Endothelial cell of umbilical vein (primary cell): Measurements from ENCODE around the gene CCDC6. TPM values are rescaled to one million over a fixed set of nuclear protein-coding genes. Genes with fewer than 3 reads are reported as not detected.

ENCODE experiments used
- BruUV-seq: library from RNA; stranded (reverse); fragments of 400-500 nt; replicated peaks from 2 replicates; lab custom pipeline; 2021; lab: Mats Ljungman, UMichigan
- CTCF ChIA-PET: fragments of 300-600, 350-600 bp; sonication (Branson Sonifier 250); formaldehyde crosslinking; loops from one replicate; lab custom pipeline; 2021; ENCODE audit warnings: antibody characterized with exemption, inconsistent platforms; lab: Charles Lee
- POLR2A ChIA-PET: fragments of 300-600, 350-600 bp; sonication (Branson Sonifier 250); formaldehyde crosslinking; loops from one replicate; lab custom pipeline; 2021; ENCODE audit warnings: antibody characterized with exemption, inconsistent platforms; lab: Charles Lee
- DNase-seq: peaks from one replicate; pipeline ENCODE4 v3.0.0-alpha.2; 2011; ENCODE audit warnings: low read depth, low spot score
- FAIRE-seq: peaks from 2 replicates; lab custom pipeline; 2011; peaks lifted over from hg19 to GRCh38; lab: Jason Lieb, UNC
- H2AFZ ChIP-seq: 2 replicates; pipeline ENCODE4 v1.6.0; 2012; ENCODE audit warnings: low read depth, low read length, control low read depth, inconsistent platforms
- H3K27ac ChIP-seq: 2 replicates; pipeline ENCODE4 v1.5.1; 2011; ENCODE audit warnings: low read depth, mild to moderate bottlenecking, control low read depth, low read length, moderate library complexity; ENCODE audit not compliant: insufficient read depth
- H3K27me3 ChIP-seq, 2 experiments: 2 replicates each; pipeline versions ENCODE4 v1.6.0 to v1.6.1; 2011; ENCODE audit warnings: low read length in 2 of 2, mixed read lengths in 1 of 2; ENCODE audit not compliant: control insufficient read depth in 2 of 2, insufficient read depth in 2 of 2
- H3K36me3 ChIP-seq, 2 experiments: 2 replicates in 1 of 2; 3 replicates in 1 of 2; pipeline ENCODE4 v1.5.1; 2011; ENCODE audit warnings: low read length in 2 of 2, mild to moderate bottlenecking in 1 of 2, moderate library complexity in 1 of 2; ENCODE audit not compliant: control insufficient read depth in 2 of 2, insufficient read depth in 2 of 2; ENCODE audit errors: extremely low read depth in 1 of 2
- H3K4me1 ChIP-seq: 3 replicates; pipeline ENCODE4 v1.5.1; 2011; ENCODE audit warnings: mild to moderate bottlenecking, low read length; ENCODE audit not compliant: control insufficient read depth, insufficient read depth; ENCODE audit errors: extremely low read depth
- H3K4me2 ChIP-seq: 2 replicates; pipeline ENCODE4 v1.6.1; 2011; ENCODE audit warnings: low read length, control low read depth, mixed read lengths; ENCODE audit not compliant: insufficient read depth
- H3K4me3 ChIP-seq, 3 experiments: fragments of 200-600 bp in 1 of 3; sonication (generic), shearing (Covaris generic) in 1 of 3; replicated peaks in 1 of 3; 2 replicates each; pipeline ENCODE4 v1.5.1; 2011 to 2016; ENCODE audit warnings: control low read depth in 3 of 3, low read length in 3 of 3, mild to moderate bottlenecking in 2 of 3, inconsistent platforms in 1 of 3, low read depth in 1 of 3, moderate library complexity in 1 of 3; ENCODE audit not compliant: insufficient read depth in 1 of 3
- H3K79me2 ChIP-seq: 2 replicates; pipeline ENCODE4 v1.6.0; 2012; ENCODE audit warnings: low read length, inconsistent platforms; ENCODE audit not compliant: control insufficient read depth, insufficient read depth
- H3K9ac ChIP-seq: replicated peaks from 2 replicates; pipeline ENCODE3; 2011; ENCODE audit warnings: low read length, control low read depth; ENCODE audit not compliant: insufficient read depth; ENCODE audit errors: extremely low read depth
- H3K9me1 ChIP-seq: replicated peaks from 3 replicates; pipeline ENCODE4 v1.6.0; 2011; ENCODE audit warnings: mild to moderate bottlenecking, low read length; ENCODE audit not compliant: control insufficient read depth, insufficient read depth; ENCODE audit errors: extremely low read depth
- H3K9me3 ChIP-seq: replicated peaks from 2 replicates; pipeline ENCODE4 v1.5.1; 2012; ENCODE audit warnings: low read length, inconsistent platforms; ENCODE audit not compliant: control insufficient read depth, insufficient read depth
- H4K20me1 ChIP-seq: replicated peaks from 2 replicates; pipeline ENCODE3; 2011; ENCODE audit warnings: mild to moderate bottlenecking, low read length; ENCODE audit not compliant: control insufficient read depth, insufficient read depth; ENCODE audit errors: extremely low read depth
- EZH2 ChIP-seq: IDR thresholded peaks from 2 replicates; pipeline ENCODE4 v1.6.1; 2012; ENCODE audit warnings: borderline replicate concordance, low read depth, mild to moderate bottlenecking, moderate library complexity, low read length, inconsistent platforms; ENCODE audit not compliant: severe bottlenecking
- FOS ChIP-seq: IDR thresholded peaks from 2 replicates; pipeline ENCODE4 v1.6.1; 2011; ENCODE audit warnings: mild to moderate bottlenecking, low read length, moderate library complexity, borderline replicate concordance; ENCODE audit not compliant: insufficient read depth
- GATA2 ChIP-seq: IDR thresholded peaks from 2 replicates; pipeline ENCODE4 v1.7.0; 2011; ENCODE audit warnings: low read depth, mild to moderate bottlenecking, moderate library complexity, mixed read lengths, low read length; ENCODE audit not compliant: insufficient read length, insufficient read depth
- JUN ChIP-seq: IDR thresholded peaks from 2 replicates; pipeline ENCODE4 v1.6.1; 2011; ENCODE audit warnings: borderline replicate concordance, low read depth; ENCODE audit not compliant: insufficient read length, insufficient read depth
- MYC ChIP-seq: IDR thresholded peaks from one replicate; pipeline ENCODE4 v1.6.1; 2011; ENCODE audit warnings: mild to moderate bottlenecking, low read depth, low read length
- POLR2A ChIP-seq: IDR thresholded peaks from 2 replicates; pipeline ENCODE4 v1.6.1; 2012; ENCODE audit warnings: low read depth, mild to moderate bottlenecking, control low read depth, low read length
- POLR2AphosphoS5 ChIP-seq: IDR thresholded peaks from 2 replicates; pipeline ENCODE4 v1.6.1; 2012; ENCODE audit warnings: low read depth, mild to moderate bottlenecking, control low read depth, low read length, moderate library complexity; ENCODE audit not compliant: insufficient read depth
- dilution Hi-C: fragments of 300-500 bp; cut with MboI; formaldehyde crosslinking; loops from one replicate; pipeline ENCODE4 v1.15.0; 2019; ENCODE audit warnings: low sequenced_read_pairs; ENCODE audit not compliant: extremely low pct_ligation_motif_present
- intact Hi-C: fragments of 100-400 bp; cut with micrococcal nuclease; formaldehyde crosslinking; loops from one replicate; pipeline ENCODE4 v1.10.0; 2022
- polyA plus RNA-seq, 4 experiments: library from polyadenylated mRNA; depleted of rRNA in 3 of 4; stranded (reverse) in 3 of 4; unstranded in 1 of 4; fragments of >200 nt; gene quantifications; 2 replicates each; pipeline versions ENCODE4 v1.2.1 to v1.2.3, GENCODE V29; 2011 to 2012; ENCODE audit warnings: missing spikeins in 1 of 4
- total RNA-seq: library from RNA; stranded (reverse); gene quantifications from 2 replicates; pipeline ENCODE4 v1.2.3, GENCODE V29; 2021
- TF ChIP-seq, protein P1 (sequence below), 2 donors: IDR thresholded peaks; 1 replicate in 1 of 2; 2 replicates in 1 of 2; pipeline ENCODE4 v1.5.1; 2011; ENCODE audit warnings: low read length in 2 of 2, mild to moderate bottlenecking in 2 of 2, moderate library complexity in 2 of 2, control low read depth in 1 of 2, inconsistent platforms in 1 of 2, low read depth in 1 of 2; ENCODE audit not compliant: insufficient read depth in 1 of 2; ENCODE audit errors: extremely low read depth in 1 of 2
- TF ChIP-seq, protein P2 (sequence below): IDR thresholded peaks from 2 replicates; pipeline ENCODE4 v1.6.1; 2011; ENCODE audit not compliant: insufficient read depth, insufficient read length

The CCDC6 gene
- total and polyA plus RNA-seq, 2 donors (not counting 3 experiments of a cell fraction or from before 2014, with no cell fraction given): 16.8 to 36.8 TPM

DNA sequence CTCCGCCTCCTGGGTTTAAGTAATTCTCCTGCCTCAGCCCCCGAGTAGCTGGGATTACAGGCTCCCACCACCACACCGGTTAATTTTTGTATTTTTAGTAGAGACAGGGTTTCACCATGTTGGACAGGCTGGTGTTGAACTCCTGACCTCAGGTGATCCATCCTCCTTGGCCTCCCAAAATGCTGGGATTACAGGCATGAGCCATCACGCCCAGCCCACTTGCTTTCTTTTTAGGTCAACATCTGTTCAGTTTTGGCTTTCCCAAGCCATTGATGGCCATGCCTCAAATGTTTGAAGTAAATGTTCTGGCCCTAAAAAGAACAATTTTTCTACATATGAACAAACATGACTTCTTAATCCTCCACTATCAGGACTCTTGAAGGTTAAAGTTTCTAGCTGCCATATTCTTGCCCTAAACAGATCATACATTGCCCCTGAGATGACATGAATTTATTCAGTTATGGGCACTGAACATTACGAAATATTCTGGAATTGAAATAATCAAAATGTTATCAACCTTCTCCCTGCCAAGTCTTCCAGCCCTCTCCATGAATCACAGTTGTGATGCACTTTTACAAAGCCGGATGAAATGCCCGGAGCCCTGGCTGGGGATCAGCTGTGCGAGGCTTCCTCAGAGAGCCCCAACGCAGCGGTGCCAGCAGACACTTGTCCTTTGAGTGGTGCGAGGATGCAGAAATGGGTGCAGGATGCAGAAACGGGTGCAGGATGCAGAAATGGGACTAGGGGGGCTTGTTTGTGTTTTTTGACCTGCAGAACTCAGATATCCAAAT, 156.0 kb downstream of the CCDC6 start:
- DNase-seq (no peak), FAIRE-seq (no peak)
- intact Hi-C loops (no loop called here), dilution Hi-C loops (no loop called here)
- Histone ChIP-seq H3K36me3 (no peaks in the 10 kb centered on the region), H3K4me2 (no peak overlapping the region), H3K79me2 (no peaks in the 10 kb centered on the region), H4K20me1 (no peaks in the 10 kb centered on the region), H3K27ac (no peak overlapping the region), H3K9me1 (no peaks in the 10 kb centered on the region), H3K4me3 (no peak overlapping the region), H2AFZ (no peak overlapping the region), H3K9me3 (no peaks in the 10 kb centered on the region), H3K4me1 (no peaks in the 10 kb centered on the region), H3K9ac (no peak overlapping the region), H3K27me3 (no peaks in the 10 kb centered on the region)
- TF ChIP-seq EZH2: no peak
- no peak for TF ChIP-seq MYC
- TF ChIP-seq FOS: no peak
- no peak for TF ChIP-seq GATA2
- BruUV-seq: no TSS peak
- ChIA-PET CTCF (no interaction called here), POLR2A (no interaction called here)

DNA sequence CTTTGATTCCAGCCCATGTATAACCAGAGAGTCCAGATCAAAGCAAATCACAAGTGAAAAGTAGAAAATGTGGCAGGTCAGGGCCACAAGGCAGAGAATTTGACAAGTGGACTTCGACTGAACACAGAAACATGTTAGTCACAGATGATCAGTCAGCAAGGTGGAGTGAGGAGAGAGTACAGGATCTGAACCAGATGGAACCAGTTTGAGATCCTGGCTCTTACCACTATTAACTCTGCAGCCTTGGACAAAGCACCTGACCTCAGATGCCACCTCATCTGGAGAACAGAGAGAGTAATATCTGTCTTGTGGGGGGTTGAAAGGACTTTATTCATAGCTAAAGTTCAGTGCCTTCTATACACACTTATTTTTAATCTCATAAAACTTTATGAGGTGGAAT, 157.5 kb downstream of the CCDC6 start:
- H3K4me3 ChIP-seq: no peak overlapping the region
- no peak overlapping the region for H3K9ac ChIP-seq
- no peaks in the 10 kb centered on the region for H3K36me3 ChIP-seq
- FAIRE-seq: no peak
- H2AFZ ChIP-seq: no peak overlapping the region
- no peaks in the 10 kb centered on the region for H3K4me1 ChIP-seq
- ChIA-PET POLR2A (no interaction called here), CTCF (no interaction called here)
- dilution Hi-C loops (no loop called here), intact Hi-C loops (no loop called here)
- no peak for DNase-seq
- H3K79me2 ChIP-seq: no peaks in the 10 kb centered on the region
- no TSS peak for BruUV-seq
- no peaks in the 10 kb centered on the region for H3K9me3 ChIP-seq
- TF ChIP-seq POLR2AphosphoS5 (no peak), JUN (no peak), EZH2 (no peak), FOS (no peak), MYC (no peak), GATA2 (no peak), POLR2A (no peak)
- TF ChIP-seq, protein P1, sequence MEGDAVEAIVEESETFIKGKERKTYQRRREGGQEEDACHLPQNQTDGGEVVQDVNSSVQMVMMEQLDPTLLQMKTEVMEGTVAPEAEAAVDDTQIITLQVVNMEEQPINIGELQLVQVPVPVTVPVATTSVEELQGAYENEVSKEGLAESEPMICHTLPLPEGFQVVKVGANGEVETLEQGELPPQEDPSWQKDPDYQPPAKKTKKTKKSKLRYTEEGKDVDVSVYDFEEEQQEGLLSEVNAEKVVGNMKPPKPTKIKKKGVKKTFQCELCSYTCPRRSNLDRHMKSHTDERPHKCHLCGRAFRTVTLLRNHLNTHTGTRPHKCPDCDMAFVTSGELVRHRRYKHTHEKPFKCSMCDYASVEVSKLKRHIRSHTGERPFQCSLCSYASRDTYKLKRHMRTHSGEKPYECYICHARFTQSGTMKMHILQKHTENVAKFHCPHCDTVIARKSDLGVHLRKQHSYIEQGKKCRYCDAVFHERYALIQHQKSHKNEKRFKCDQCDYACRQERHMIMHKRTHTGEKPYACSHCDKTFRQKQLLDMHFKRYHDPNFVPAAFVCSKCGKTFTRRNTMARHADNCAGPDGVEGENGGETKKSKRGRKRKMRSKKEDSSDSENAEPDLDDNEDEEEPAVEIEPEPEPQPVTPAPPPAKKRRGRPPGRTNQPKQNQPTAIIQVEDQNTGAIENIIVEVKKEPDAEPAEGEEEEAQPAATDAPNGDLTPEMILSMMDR (IDR thresholded peaks at IDR 0.05; ENCODE audit: extremely low read depth in 1 of 2, insufficient read depth in 1 of 2, low read depth in 1 of 2, low read length in 2 of 2): no peak
- TF ChIP-seq, protein P2, sequence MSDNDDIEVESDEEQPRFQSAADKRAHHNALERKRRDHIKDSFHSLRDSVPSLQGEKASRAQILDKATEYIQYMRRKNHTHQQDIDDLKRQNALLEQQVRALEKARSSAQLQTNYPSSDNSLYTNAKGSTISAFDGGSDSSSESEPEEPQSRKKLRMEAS: no peak
- H3K27me3 ChIP-seq: no peaks in the 10 kb centered on the region
- no peaks in the 10 kb centered on the region for H3K9me1 ChIP-seq
- no peaks in the 10 kb centered on the region for H4K20me1 ChIP-seq
- H3K27ac ChIP-seq: no peak overlapping the region
- no peak overlapping the region for H3K4me2 ChIP-seq
